IMR-90 (cell line): ENCODE measurements around the gene CXCL8. TPM values are rescaled to one million over a fixed set of nuclear protein-coding genes. Genes with fewer than 3 reads are reported as not detected.

Experiments used
- ATAC-seq: fragments of 200-7000 bp; cut with Tn5 transposase; 2 replicates; pipeline ENCODE4 v1.9.1; 2020; ENCODE audit warnings: low read depth, mild to moderate bottlenecking, moderate library complexity
- BruUV-seq: library from RNA; stranded (reverse); fragments of 400-500 nt; replicated peaks from 2 replicates; lab custom pipeline; 2021; lab: Mats Ljungman, UMichigan
- CTCF ChIA-PET: fragments of 300-600 bp; formaldehyde crosslinking; extraction: SDS; loops from one replicate; lab custom pipeline; 2021; ENCODE audit warnings: antibody characterized with exemption; lab: Yijun Ruan, JAX
- POLR2A ChIA-PET: fragments of 300-600 bp; sonication (Branson Sonifier 250); formaldehyde crosslinking; loops from one replicate; lab custom pipeline; 2022; ENCODE audit warnings: antibody characterized with exemption; ENCODE audit not compliant: unreplicated experiment; lab: Charles Lee
- DNase-seq: peaks from one replicate; pipeline ENCODE4 v3.0.0; 2013
- H2AFZ ChIP-seq: replicated peaks from 2 replicates; pipeline ENCODE3; 2013; ENCODE audit warnings: low read length, mild to moderate bottlenecking; ENCODE audit not compliant: poor library complexity
- H2AK5ac ChIP-seq: 2 replicates; pipeline ENCODE4 v1.6.1; 2013; ENCODE audit warnings: low read depth, low read length, inconsistent platforms
- H2AK9ac ChIP-seq: replicated peaks from 2 replicates; pipeline ENCODE3; 2013; ENCODE audit warnings: mild to moderate bottlenecking, low read depth, low read length, moderate library complexity; ENCODE audit not compliant: poor library complexity
- H2BK120ac ChIP-seq: 2 replicates; pipeline ENCODE4 v1.6.1; 2013; ENCODE audit warnings: low read depth, low read length, inconsistent platforms
- H2BK15ac ChIP-seq: 3 replicates; pipeline ENCODE4 v1.6.1; 2013; ENCODE audit warnings: low read depth, low read length, inconsistent platforms
- H2BK20ac ChIP-seq: 2 replicates; pipeline ENCODE4 v1.6.1; 2013; ENCODE audit warnings: low read depth, mild to moderate bottlenecking, inconsistent platforms, low read length, moderate library complexity
- H2BK5ac ChIP-seq: 2 replicates; pipeline ENCODE4 v1.6.1; 2013; ENCODE audit warnings: mild to moderate bottlenecking, low read depth, low read length, inconsistent platforms; ENCODE audit not compliant: poor library complexity, severe bottlenecking
- H3K14ac ChIP-seq: replicated peaks from 2 replicates; pipeline ENCODE4 v1.6.1; 2013; ENCODE audit warnings: low read depth, low read length, inconsistent platforms
- H3K18ac ChIP-seq: 2 replicates; pipeline ENCODE4 v1.6.1; 2013; ENCODE audit warnings: low read depth, low read length, control low read depth
- H3K23ac ChIP-seq: 2 replicates; pipeline ENCODE4 v1.6.1; 2013; ENCODE audit warnings: low read depth, low read length, inconsistent platforms
- H3K27ac ChIP-seq: 2 replicates; pipeline ENCODE4 v1.5.1; 2013; ENCODE audit warnings: mild to moderate bottlenecking, control low read depth, low read length; ENCODE audit not compliant: insufficient read depth
- H3K27me3 ChIP-seq: 2 replicates; pipeline ENCODE4 v1.6.1; 2013; ENCODE audit warnings: low read length; ENCODE audit not compliant: control insufficient read depth, insufficient read depth
- H3K36me3 ChIP-seq: 2 replicates; pipeline ENCODE4 v1.6.1; 2013; ENCODE audit warnings: low read length, mixed read lengths; ENCODE audit not compliant: control insufficient read depth, insufficient read depth
- H3K4ac ChIP-seq: 2 replicates; pipeline ENCODE4 v1.6.1; 2013; ENCODE audit warnings: low read depth, low read length, inconsistent platforms
- H3K4me1 ChIP-seq: 2 replicates; pipeline ENCODE4 v1.6.1; 2013; ENCODE audit warnings: low read length, mixed read lengths; ENCODE audit not compliant: control insufficient read depth, insufficient read depth
- H3K4me2 ChIP-seq: 2 replicates; pipeline ENCODE4 v1.6.1; 2013; ENCODE audit warnings: low read depth, mild to moderate bottlenecking, control low read depth, low read length, moderate library complexity
- H3K4me3 ChIP-seq: 2 replicates; pipeline ENCODE4 v1.5.1; 2013; ENCODE audit warnings: low read depth, mild to moderate bottlenecking, control low read depth, low read length, moderate library complexity; ENCODE audit not compliant: insufficient read depth
- H3K56ac ChIP-seq: 2 replicates; pipeline ENCODE4 v1.6.1; 2013; ENCODE audit warnings: low read length, inconsistent platforms; ENCODE audit not compliant: insufficient read depth; ENCODE audit errors: extremely low read depth
- H3K79me1 ChIP-seq, 2 experiments: 2 replicates each; pipeline ENCODE4 v1.6.1; 2013; ENCODE audit warnings: low read length in 2 of 2, inconsistent platforms in 1 of 2, low read depth in 1 of 2
- H3K9ac ChIP-seq: 2 replicates; pipeline ENCODE4 v1.6.1; 2013; ENCODE audit warnings: low read depth, low read length, control low read depth
- H3K9me1 ChIP-seq: 2 replicates; pipeline ENCODE4 v1.6.1; 2013; ENCODE audit warnings: low read length, inconsistent platforms; ENCODE audit not compliant: insufficient read depth
- H3K9me3 ChIP-seq: 2 replicates; pipeline ENCODE4 v1.6.1; 2013; ENCODE audit warnings: low read length; ENCODE audit not compliant: control insufficient read depth, insufficient read depth
- H4K20me1 ChIP-seq: 2 replicates; pipeline ENCODE4 v1.6.1; 2013; ENCODE audit warnings: low read length, inconsistent platforms; ENCODE audit not compliant: insufficient read depth
- H4K5ac ChIP-seq: 2 replicates; pipeline ENCODE4 v1.6.1; 2013; ENCODE audit warnings: mild to moderate bottlenecking, low read depth, low read length, control low read depth
- H4K8ac ChIP-seq, 2 experiments: 2 replicates each; pipeline ENCODE4 v1.6.1; 2013; ENCODE audit warnings: low read depth in 2 of 2, low read length in 2 of 2, control low read depth in 1 of 2, inconsistent platforms in 1 of 2
- H4K91ac ChIP-seq: 2 replicates; pipeline ENCODE4 v1.6.1; 2013; ENCODE audit warnings: low read depth, low read length, inconsistent platforms; ENCODE audit not compliant: insufficient read depth
- BHLHE40 ChIP-seq: fragments of 150-350 bp; IDR thresholded peaks from 2 replicates; pipeline ENCODE4 v1.6.1; 2016; ENCODE audit warnings: mild to moderate bottlenecking, low read depth, low read length
- CEBPB ChIP-seq: IDR thresholded peaks from 2 replicates; pipeline ENCODE4 v1.6.1; 2012; ENCODE audit warnings: low read depth, low read length, improper control_type of control experiment
- CHD1 ChIP-seq: IDR thresholded peaks from 2 replicates; pipeline ENCODE4 v1.6.1; 2012; ENCODE audit warnings: low read depth, low read length, improper control_type of control experiment
- FOS ChIP-seq: fragments of 150-350 bp; IDR thresholded peaks from 2 replicates; pipeline ENCODE4 v1.6.1; 2016; ENCODE audit warnings: low read depth, low read length
- MAFK ChIP-seq: IDR thresholded peaks from 2 replicates; pipeline ENCODE4 v1.6.1; 2012; ENCODE audit warnings: low read depth, low read length, improper control_type of control experiment
- MAZ ChIP-seq: IDR thresholded peaks from 2 replicates; pipeline ENCODE4 v1.6.1; 2012; ENCODE audit warnings: low read depth, mild to moderate bottlenecking, low read length, improper control_type of control experiment, moderate library complexity, borderline replicate concordance
- MXI1 ChIP-seq: IDR thresholded peaks from 2 replicates; pipeline ENCODE4 v1.6.1; 2012; ENCODE audit warnings: low read depth, mild to moderate bottlenecking, low read length, moderate library complexity, borderline replicate concordance
- NFE2L2 ChIP-seq: fragments of 150-350 bp; IDR thresholded peaks from 2 replicates; pipeline ENCODE4 v1.6.1; 2016; ENCODE audit warnings: low read depth, mild to moderate bottlenecking, low read length
- POLR2A ChIP-seq: IDR thresholded peaks from 2 replicates; pipeline ENCODE4 v1.6.1; 2012; ENCODE audit warnings: mild to moderate bottlenecking, low read depth, low read length
- RAD21 ChIP-seq: IDR thresholded peaks from 2 replicates; pipeline ENCODE4 v1.6.1; 2012; ENCODE audit warnings: low read length, improper control_type of control experiment
- RCOR1 ChIP-seq: IDR thresholded peaks from 2 replicates; pipeline ENCODE4 v1.6.1; 2012; ENCODE audit warnings: mild to moderate bottlenecking, low read length, improper control_type of control experiment; ENCODE audit not compliant: insufficient replicate concordance
- RFX5 ChIP-seq: IDR thresholded peaks from 2 replicates; pipeline ENCODE4 v1.8.0; 2012; ENCODE audit warnings: low read depth, mild to moderate bottlenecking, low read length, moderate library complexity
- SMC3 ChIP-seq: fragments of 150-350 bp; IDR thresholded peaks from 2 replicates; pipeline ENCODE4 v1.6.1; 2016; ENCODE audit warnings: low read depth, mild to moderate bottlenecking, antibody characterized with exemption, low read length, moderate library complexity
- WGBS, 2 experiments: methylation state at CpG; one replicate each; pipeline versions ENCODE4 v1.1.5 to v1.1.7; 2013; ENCODE audit warnings: missing lambda C conversion rate in 2 of 2; ENCODE audit not compliant: insufficient read length in 1 of 2; ENCODE audit errors: extremely low coverage in 2 of 2; 5-methylcytosine and 5-hydroxymethylcytosine counted together
- dilution Hi-C: fragments of 300-500 bp; cut with HindIII; formaldehyde crosslinking; loops from one replicate; pipeline ENCODE4 v1.14.3; 2018; ENCODE audit warnings: low sequenced_read_pairs; ENCODE audit not compliant: unreplicated experiment
- in situ Hi-C: fragments of 300-500 bp; cut with MboI; formaldehyde crosslinking; loops from 3 replicates; pipeline ENCODE4 v1.14.3; 2019; ENCODE audit warnings: low sequenced_read_pairs, inconsistent platforms, mixed read lengths
- intact Hi-C: fragments of 100-400 bp; cut with micrococcal nuclease; formaldehyde crosslinking; loops from 2 replicates; pipeline ENCODE4 v1.10.0; 2022
- polyA plus RNA-seq, 3 experiments: library from polyadenylated mRNA; depleted of rRNA; stranded (reverse); fragments of >200 nt; gene quantifications; 2 replicates each; pipeline ENCODE4 v1.2.3, GENCODE V29; 2012; ENCODE audit warnings: low replicate concordance in 1 of 3
- total RNA-seq: library from RNA; depleted of rRNA; stranded (reverse); fragments of >200 nt; gene quantifications from 2 replicates; pipeline ENCODE4 v1.2.3, GENCODE V29; 2012
- TF ChIP-seq, protein P1 (sequence below): fragments of 150-350 bp; IDR thresholded peaks from 2 replicates; pipeline ENCODE4 v1.6.1; 2017; ENCODE audit warnings: mild to moderate bottlenecking, antibody characterized with exemption, low read length, low read depth
- TF ChIP-seq, protein P2 (sequence below): conservative IDR thresholded peaks from 2 replicates; pipeline ENCODE4 v1.5.1; 2012; ENCODE audit warnings: mild to moderate bottlenecking, low read depth, low read length, improper control_type of control experiment
- TF ChIP-seq, protein P3 (sequence below): fragments of 150-350 bp; IDR thresholded peaks from 2 replicates; pipeline ENCODE4 v1.6.1; 2016; ENCODE audit warnings: low read depth, mild to moderate bottlenecking, low read length, moderate library complexity, borderline replicate concordance

The CXCL8 gene
- total and polyA plus RNA-seq, 2 of the 4 experiments (the other 2 are of a cell fraction), result 2.2 to 2.7 TPM

DNA sequence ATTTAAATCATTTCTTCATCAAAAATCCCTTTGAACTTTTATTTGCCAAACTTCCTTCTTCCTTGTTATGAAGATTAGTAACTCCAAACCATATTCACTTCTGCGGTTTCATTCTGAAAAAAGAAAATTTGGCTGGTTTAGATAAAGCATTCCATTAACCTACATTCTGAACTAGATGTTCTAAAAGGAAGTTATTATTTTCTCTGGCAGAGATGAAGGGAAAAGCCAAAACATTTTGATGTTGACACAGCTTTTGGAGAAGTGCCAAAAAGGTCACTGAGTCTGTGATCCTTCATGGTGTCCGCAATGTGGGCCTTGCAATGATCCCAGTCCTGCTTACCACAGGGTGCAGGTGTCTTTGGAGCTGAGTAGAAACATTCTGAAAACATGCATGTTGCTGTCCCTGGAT is 36.0 kb downstream of the CXCL8 start:
- no peak overlapping the region for H3K14ac ChIP-seq
- TF ChIP-seq MXI1 (no peak), NFE2L2 (no peak), CEBPB (no peak), POLR2A (no peak), MAZ (no peak), SMC3 (no peak), FOS (no peak), CHD1 (no peak), RAD21 (no peak), RCOR1 (no peak), RFX5 (no peak), BHLHE40 (no peak), MAFK (no peak)
- TF ChIP-seq, protein P1, sequence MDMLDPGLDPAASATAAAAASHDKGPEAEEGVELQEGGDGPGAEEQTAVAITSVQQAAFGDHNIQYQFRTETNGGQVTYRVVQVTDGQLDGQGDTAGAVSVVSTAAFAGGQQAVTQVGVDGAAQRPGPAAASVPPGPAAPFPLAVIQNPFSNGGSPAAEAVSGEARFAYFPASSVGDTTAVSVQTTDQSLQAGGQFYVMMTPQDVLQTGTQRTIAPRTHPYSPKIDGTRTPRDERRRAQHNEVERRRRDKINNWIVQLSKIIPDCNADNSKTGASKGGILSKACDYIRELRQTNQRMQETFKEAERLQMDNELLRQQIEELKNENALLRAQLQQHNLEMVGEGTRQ, result no peak
- TF ChIP-seq, protein P2, sequence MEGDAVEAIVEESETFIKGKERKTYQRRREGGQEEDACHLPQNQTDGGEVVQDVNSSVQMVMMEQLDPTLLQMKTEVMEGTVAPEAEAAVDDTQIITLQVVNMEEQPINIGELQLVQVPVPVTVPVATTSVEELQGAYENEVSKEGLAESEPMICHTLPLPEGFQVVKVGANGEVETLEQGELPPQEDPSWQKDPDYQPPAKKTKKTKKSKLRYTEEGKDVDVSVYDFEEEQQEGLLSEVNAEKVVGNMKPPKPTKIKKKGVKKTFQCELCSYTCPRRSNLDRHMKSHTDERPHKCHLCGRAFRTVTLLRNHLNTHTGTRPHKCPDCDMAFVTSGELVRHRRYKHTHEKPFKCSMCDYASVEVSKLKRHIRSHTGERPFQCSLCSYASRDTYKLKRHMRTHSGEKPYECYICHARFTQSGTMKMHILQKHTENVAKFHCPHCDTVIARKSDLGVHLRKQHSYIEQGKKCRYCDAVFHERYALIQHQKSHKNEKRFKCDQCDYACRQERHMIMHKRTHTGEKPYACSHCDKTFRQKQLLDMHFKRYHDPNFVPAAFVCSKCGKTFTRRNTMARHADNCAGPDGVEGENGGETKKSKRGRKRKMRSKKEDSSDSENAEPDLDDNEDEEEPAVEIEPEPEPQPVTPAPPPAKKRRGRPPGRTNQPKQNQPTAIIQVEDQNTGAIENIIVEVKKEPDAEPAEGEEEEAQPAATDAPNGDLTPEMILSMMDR, result no peak
- TF ChIP-seq, protein P3, sequence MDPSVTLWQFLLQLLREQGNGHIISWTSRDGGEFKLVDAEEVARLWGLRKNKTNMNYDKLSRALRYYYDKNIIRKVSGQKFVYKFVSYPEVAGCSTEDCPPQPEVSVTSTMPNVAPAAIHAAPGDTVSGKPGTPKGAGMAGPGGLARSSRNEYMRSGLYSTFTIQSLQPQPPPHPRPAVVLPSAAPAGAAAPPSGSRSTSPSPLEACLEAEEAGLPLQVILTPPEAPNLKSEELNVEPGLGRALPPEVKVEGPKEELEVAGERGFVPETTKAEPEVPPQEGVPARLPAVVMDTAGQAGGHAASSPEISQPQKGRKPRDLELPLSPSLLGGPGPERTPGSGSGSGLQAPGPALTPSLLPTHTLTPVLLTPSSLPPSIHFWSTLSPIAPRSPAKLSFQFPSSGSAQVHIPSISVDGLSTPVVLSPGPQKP, result no peak
- H2BK120ac ChIP-seq, result no peak overlapping the region
- no peak overlapping the region for H2AFZ ChIP-seq
- no peak overlapping the region for H4K8ac ChIP-seq
- in situ Hi-C loops, result no loop called here
- dilution Hi-C loops, result no loop called here
- H2AK5ac ChIP-seq, result no peak overlapping the region
- H3K27ac ChIP-seq, result no peak overlapping the region
- no peak overlapping the region; the same call in 1 of the 2 replicates for H3K4me2 ChIP-seq
- WGBS, 2 experiments, result 43% methylated on average over 1 of the region's 2 CpGs; no CpG with 5 or more reads in 1 of the 2 experiments
- ATAC-seq (peak; percentile 79), DNase-seq (peak; percentile 81)
- H2AK9ac ChIP-seq, result no peak overlapping the region
- POLR2A ChIA-PET, result no interaction called here
- intact Hi-C loops, result loop anchor here (5.0 kb wide), 1 partner anchor 41 kb away; no protein-coding TSS in a partner anchor
- H4K20me1 ChIP-seq, result no peaks in the 10 kb centered on the region
- H3K36me3 ChIP-seq, result no peaks in the 10 kb centered on the region
- CTCF ChIA-PET, result no interaction called here
- no peak overlapping the region for H3K9ac ChIP-seq
- no peak overlapping the region for H3K18ac ChIP-seq
- H2BK15ac ChIP-seq, result no peak overlapping the region
- H3K4ac ChIP-seq, result no peak overlapping the region
- peaks cover 2% of the 10 kb centered on the region; the same call in 1 of the 2 replicates for H3K4me1 ChIP-seq
- H3K9me3 ChIP-seq, result no peaks in the 10 kb centered on the region
- no peaks in the 10 kb centered on the region for H3K9me1 ChIP-seq
- no peaks in the 10 kb centered on the region for H3K27me3 ChIP-seq
- H4K91ac ChIP-seq, result no peak overlapping the region
- H4K5ac ChIP-seq, result no peak overlapping the region
- no peaks in the 10 kb centered on the region for H3K79me1 ChIP-seq
- no peak overlapping the region for H2BK20ac ChIP-seq
- no TSS peak for BruUV-seq
- H2BK5ac ChIP-seq, result no peak overlapping the region
- no peak overlapping the region for H3K23ac ChIP-seq
- no peak overlapping the region for H3K4me3 ChIP-seq
- no peak overlapping the region for H3K56ac ChIP-seq
